NCI-H2107 treated with DMSO at 0.1 percent for 48 hours (cell line): ENCODE data around the gene ABCA9.
"Not testable (repeated sequence)": the region's sequence is repeated elsewhere in the genome, so short reads cannot be mapped to it uniquely, and the experiment has no call there.

Experiments
- DNase-seq: peaks from one replicate; lab custom pipeline; 2025; ENCODE audit not compliant: unreplicated experiment; lab: John Stamatoyannopoulos, UW

ABCA9 gene, protein sequence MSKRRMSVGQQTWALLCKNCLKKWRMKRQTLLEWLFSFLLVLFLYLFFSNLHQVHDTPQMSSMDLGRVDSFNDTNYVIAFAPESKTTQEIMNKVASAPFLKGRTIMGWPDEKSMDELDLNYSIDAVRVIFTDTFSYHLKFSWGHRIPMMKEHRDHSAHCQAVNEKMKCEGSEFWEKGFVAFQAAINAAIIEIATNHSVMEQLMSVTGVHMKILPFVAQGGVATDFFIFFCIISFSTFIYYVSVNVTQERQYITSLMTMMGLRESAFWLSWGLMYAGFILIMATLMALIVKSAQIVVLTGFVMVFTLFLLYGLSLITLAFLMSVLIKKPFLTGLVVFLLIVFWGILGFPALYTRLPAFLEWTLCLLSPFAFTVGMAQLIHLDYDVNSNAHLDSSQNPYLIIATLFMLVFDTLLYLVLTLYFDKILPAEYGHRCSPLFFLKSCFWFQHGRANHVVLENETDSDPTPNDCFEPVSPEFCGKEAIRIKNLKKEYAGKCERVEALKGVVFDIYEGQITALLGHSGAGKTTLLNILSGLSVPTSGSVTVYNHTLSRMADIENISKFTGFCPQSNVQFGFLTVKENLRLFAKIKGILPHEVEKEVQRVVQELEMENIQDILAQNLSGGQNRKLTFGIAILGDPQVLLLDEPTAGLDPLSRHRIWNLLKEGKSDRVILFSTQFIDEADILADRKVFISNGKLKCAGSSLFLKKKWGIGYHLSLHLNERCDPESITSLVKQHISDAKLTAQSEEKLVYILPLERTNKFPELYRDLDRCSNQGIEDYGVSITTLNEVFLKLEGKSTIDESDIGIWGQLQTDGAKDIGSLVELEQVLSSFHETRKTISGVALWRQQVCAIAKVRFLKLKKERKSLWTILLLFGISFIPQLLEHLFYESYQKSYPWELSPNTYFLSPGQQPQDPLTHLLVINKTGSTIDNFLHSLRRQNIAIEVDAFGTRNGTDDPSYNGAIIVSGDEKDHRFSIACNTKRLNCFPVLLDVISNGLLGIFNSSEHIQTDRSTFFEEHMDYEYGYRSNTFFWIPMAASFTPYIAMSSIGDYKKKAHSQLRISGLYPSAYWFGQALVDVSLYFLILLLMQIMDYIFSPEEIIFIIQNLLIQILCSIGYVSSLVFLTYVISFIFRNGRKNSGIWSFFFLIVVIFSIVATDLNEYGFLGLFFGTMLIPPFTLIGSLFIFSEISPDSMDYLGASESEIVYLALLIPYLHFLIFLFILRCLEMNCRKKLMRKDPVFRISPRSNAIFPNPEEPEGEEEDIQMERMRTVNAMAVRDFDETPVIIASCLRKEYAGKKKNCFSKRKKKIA (N-terminal part only)

DNA sequence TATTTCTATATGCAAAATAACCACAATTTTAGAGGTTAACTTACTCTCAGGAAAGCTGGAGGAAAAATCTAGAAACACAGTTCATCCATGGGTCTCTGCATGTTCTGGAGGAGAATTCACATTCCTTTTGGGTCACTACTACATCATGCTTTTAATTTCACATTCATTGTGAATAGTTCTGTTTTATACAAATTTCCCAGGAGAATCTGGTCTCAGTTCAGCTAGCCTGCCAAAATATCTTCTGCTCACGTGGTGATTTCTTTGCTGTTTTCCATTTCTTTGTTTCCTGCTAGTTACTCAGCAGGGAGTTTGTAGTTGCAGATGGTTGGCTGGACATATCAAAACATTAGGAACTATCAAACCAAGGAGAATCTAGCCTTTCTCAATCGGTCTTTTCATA, at the start of gene ABCA9:
Gene ABCA9 (minus strand): TSS at position 106 of the 400 bp plus-strand sequence. CDS start 9,801 bp downstream, outside the sequence.
- DNase-seq = no peak

DNA sequence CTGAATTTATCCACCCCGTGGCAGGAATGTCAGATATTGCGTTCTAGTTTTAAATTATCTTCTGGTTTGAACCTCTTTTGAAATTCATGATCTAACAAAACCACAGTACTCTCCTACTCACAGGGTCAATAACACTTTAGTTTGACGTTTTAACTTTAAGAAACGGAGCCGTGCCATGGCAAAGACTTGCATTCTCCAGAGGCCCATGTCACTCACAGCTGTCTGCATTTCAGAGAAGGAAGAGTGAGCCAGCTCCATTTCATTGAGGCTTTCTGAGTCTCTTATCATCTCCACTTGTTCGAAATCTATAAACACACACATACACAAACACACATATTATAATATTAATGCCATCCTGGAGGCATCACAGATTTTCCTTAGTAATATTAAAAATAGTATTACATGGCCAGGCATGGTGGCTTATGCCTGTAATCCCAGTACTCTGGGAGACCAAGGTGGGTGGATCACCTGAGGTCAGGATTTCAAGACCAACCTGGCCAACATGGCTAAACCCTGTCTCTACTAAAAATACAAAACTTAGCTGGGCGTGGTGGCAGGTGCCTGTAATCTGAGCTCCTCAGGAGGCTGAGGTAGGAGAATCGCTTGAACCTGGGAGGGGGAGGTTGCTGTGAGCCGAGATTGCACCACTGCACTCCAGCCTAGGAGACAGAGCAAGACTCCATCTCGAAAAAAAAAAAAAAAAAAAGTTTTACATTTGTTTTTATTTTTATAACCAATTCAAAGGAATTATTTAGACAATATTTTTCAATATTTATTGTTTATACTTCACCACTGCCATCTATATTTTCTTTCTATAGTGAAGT, 45.4 kb upstream of the ABCA9 start:
- no peak for DNase-seq

DNA sequence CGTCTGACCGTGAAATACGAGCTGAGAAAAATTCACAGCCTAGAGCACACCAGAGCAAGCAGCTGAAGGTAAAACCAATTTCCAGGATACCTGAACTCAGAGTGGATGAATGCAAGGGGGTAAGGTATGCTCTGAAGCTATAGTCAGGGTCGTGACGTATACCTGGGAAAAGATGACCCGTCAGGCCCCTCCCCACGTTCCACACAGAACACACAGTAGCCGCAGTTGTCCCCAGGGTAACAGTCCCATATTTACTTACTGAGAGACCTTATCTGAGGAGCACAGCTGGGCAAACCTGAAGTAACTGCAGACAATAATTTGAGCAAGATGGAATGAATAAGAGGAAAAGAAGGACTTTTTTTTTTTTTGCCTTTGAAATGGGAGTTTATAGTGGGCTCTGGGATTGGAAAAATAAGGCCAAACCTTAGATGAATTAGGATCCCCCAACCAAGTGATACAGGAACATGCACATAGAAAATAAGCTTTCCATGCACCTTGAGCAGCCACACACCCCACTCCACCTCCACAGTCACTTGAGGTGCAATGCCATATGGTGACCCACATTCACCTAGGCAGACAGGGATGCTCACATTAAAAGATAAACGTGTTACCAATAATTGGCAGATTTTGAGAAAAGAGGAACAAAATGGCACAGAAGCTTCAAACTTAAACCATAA, 43.0 kb upstream of the ABCA9 start:
- no peak for DNase-seq

DNA sequence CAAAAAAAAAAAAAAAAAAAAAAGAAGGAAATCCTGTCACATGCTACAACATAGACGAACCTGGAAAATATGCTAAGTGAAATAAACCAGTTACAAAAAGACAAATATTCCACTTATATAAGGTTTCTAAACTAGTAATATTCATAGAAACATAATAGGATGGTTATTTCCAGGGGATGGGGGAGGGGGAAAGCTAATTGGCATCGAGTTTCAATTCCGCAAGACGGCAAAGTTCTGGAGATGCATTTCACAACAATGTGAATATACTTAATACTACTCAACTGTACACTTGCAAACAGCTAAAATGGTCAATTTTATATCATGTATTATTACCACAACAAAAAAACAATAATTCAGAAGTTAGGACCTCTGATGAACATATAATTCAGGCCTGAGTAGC, 37.9 kb upstream of the ABCA9 start:
- DNase-seq = no peak

DNA sequence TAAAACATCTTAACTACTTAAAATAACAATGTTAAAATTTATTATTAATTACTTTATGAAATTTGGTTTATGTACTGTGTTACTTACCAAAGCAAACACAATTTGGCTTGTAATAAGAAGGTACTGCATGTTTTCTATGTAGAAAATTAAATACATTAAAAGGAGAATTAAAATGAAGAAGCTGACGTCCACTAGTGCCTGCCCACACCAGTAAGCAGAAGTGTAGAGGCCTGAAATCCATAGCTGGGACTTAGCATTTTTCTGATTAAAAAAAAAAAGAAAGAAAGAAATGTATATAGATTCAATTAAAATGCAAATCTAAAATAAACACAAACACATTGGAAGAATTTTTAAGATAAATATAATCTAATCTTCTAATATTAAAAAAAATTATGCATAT, 35.8 kb upstream of the ABCA9 start:
- DNase-seq = no peak

DNA sequence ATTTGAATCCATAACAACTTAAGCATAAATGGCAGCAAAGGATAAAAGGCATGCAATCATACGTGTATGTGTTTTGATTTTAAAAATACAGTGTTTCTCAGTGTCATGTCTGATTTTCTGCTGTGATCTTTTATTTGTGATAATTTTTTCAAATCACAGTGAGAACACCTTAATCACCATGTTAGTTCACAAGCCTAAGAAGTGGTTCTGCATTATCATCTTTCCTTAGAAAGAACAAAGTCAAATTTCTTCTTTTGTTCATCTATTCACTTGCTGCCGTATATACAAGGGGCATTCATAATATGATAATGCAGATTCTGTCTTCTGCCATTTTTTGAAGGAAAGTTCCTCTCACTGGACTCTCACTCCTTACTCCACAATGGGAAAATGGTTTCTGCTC, 33.3 kb upstream of the ABCA9 start:
- DNase-seq = no peak

DNA sequence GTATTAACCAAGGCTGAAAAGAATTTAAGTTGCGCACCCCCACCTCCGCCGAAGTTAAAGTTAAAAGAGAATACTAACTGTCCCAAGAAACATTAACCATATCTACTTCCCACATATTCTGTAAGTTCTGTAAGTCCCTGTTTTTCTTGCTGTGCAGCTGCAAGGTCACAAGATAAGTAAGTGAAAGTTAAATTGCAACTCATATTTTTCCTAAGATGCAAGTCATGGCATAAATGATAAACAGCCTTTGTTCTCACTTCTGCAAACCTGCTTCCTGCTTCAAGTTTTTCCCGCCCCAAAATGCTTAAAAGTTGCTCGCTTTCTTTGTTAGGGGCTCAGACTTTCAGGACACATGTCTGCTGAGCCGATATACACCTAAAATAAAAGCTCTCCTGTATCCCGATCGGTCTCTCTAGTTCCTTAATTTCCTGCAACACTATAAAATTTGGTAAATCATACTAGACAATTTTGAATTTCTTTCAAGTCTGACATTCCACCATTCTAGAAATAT, 32.6 kb upstream of the ABCA9 start:
- no peak for DNase-seq

DNA sequence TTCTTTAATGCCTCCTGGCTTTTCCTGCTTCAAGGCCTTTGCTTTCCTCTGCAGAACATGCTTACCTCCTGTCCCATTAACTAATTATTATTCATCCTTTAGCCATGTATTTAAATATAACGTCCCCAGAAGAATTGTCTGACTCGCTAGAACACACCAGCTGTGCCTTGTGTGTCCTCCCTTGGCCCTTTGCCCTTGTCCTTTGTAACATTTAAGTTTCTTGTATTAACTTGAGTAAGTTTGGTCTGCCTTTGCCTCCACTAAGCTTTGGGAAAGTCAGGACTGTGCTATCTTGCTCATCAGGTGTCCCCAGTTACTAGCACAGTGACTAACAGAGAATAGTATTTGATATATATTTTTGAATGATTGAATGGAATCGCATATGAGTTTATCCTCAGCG, 29.6 kb upstream of the ABCA9 start:
- no peak for DNase-seq

DNA sequence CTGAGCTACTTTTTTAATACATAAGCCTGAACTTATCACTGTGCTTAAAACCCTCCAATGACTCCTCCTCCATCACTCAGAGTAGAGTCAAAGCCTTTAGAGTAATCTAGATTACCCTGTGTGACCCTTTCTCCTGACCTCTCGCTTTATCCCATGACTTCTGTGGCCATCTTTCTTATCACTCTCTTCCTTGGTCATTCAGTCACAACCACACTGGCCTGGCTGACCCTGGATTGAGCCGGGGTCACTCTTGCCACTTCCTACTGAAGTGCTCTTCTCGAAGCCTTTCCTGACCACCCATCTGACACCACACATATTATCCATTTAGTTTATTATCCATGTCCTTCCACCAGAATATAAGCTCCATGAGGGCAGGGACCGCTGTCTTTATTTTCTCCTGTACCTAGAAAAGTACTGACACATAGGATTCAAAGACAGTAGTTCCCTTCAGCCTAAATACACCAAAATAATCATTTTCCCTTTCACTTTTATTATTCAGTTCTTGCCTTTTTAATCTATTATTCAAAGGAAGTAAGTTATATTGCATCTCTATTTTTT, 28.0 kb upstream of the ABCA9 start:
- no peak for DNase-seq

DNA sequence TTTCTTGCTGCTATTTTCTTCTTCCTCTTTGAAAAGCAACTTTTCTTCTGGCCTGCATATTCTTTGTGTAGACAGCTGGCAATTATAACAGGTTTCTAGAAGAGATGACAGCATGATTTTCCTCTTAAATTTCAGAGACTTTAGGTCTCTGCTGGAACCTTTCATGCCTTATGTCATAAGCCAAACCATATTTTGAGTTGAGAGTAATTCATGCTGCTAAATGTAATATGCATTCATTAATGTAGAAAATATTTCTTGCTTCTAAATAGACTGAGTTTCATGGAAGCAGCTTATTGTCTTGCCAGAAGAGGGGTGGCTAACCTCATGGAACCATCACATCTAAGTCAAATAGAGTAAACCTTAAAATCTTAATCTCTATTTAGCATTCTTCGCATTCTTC, 25.9 kb upstream of the ABCA9 start:
- no peak for DNase-seq

DNA sequence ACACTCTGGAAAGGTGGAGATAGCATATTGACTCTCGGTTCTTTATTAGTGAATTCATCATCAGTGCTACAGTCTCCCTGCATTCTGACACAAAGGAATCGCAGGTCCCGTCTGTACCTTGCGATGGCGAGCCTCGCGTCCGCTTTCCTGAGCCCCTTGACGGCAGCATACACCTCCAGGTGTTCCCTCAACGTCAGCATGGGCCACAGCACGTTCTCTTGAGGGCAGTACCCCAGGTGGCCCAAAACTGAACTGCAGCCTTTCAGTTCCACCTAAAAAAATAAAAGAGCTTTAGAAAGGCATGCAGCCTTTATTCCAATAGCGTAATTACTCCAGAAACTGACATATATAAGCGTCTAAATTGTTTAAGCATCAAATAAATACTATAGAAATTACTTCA, 24.2 kb upstream of the ABCA9 start:
- no peak for DNase-seq

DNA sequence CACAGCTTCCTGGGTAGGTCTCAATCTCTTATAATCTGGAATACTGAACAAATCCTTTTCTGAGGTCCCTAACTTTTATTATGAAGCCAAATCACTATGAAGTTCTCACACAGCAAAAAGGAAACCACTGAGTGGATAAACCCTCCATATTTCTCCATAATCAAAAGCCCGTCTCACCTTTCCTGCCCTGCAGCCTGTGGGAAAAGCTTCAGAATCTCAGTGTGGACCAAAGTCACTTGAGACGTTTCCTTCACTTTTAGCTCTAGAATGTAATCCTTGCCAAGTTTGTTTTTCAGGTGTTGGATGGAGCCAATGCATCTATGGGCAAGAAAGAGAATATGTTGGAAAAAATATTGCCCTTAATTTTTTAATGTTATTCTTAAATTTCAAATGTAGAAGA, 22.0 kb upstream of the ABCA9 start:
- DNase-seq = no peak

DNA sequence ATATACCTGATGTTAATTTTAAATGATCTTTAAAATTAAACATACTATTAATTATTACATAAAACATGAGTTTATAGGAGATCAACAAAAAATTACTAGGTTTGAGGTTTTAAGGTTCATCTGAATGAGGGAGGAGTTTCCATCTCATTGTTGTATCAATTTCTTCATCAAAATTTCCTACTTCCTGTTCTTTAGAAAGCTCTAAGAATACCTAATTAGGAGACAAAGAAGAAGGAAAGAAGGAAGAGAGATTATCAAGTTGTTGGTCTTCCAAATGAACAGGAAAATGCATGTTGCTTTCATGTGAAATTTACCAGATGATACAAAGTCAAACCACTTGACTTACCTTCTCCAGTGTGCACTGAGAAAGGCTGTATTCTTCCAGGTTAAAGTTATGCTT, 18.1 kb upstream of the ABCA9 start:
- no peak for DNase-seq

DNA sequence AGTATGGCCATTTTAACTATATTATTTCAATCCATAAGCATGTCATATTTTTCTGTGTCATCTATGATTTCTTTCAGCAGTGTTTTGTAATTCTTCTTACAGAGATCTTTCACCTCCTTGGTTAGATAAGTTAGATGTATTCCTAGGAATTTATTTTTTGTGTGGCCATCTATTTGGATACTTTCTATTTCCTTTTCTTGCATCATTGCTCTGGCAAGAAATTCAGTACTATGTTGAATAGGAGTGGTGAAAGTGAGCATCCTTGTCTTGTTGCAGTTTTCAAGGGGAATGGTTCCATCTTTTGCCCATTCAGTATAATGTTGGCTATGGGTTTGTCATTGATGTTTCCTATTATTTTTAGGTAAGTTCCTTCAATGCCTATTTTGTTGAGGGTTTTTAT, 15.1 kb upstream of the ABCA9 start:
- no peak for DNase-seq

DNA sequence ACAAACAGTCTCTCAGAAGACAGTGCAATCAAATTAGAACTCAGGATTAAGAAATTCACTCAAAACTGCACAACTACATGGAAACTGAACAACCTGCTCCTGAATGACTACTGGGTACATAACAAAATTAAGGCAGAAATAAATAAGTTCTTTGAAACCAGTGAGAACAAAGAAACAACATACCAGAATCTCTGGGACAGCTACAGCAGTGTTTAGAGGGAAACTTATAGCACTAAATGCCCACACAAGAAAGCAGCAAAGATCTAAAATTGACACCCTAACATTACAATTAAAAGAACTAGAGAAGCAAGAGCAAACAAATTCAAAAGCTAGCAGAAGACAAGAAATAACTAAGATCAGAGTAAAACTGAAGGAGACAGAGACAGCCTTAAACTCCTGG, 12.7 kb upstream of the ABCA9 start:
- not testable (repeated sequence) for DNase-seq

DNA sequence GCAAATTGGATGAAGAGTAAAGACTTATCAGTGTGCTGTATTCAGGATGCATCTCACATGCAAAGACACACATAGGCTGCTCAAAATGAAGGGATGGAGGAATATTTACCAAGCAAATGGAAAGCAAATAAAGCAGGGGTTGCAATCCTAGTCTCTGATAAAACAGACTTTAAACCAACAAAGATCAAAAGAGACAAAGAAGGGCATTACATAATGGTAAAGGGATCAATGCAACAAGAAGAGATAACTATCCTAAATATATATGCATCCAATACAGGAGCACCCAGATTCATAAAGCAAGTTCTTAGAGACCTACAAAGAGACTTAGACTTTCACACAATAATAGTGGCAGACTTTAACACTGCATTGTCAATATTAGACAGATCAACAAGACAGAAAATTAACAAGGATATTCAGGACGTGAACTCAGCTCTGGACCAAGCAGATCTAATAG, 12.1 kb upstream of the ABCA9 start:
- DNase-seq = not testable (repeated sequence)

DNA sequence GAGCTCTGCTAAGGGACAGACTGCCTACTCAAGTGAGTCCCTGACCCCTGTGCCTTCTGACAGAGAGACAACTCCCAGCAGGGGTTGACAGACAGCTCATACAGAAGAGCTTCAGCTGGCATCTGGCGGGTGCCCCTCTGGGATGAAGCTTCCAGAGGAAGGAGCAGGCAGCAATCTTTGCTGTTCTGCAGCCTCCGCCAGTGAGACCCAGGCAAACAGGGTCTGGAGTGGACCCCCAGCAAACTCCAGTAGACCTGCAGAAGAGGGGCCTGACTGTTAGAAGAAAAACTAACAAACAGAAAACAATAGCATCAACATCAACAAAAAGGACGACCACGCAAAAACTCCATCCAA, 10.5 kb upstream of the ABCA9 start:
- not testable (repeated sequence) for DNase-seq

DNA sequence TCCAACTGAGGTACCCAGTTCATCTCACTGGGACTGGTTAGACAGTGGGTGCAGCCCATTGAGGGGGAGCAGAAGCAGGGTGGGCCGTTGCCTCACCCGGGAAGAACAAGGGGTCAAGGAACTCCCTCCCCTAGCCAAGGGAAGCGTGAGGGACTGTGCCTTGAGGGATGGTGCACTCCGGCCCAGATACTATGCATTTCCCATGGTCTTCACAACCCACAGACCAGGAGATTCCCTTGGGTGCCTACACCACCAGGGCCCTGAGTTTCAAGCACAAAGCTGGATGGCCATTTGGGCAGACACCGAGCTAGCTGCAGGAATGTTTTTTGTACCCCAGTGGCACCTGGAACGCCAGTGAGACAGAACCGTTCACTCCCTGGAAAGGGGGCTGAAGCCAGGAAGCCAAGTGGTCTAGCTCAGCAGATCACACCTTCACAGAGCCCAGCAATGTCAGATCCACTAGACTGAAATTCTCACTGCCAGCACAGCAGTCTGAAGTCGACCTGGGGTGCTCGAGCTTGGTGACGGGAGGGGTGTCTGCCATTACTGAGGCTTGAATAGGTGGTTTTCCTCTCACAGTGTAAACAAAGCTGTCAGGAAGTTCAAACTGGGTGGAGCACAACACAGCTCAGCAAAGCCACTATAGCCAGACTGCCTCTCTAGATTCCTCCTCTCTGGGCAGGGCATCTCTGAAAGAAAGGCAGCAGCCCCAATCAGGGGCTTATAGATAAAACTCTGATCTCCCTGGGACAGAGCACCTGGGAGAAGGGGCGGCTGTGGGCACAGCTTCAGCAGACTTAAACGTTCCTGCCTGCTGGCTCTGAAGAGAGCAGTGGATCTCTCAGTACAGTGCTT, 9.9 kb upstream of the ABCA9 start:
- peak; percentile 5 for DNase-seq
